Panc1 (cell line): ENCODE measurements around the gene PAOX. TPM values are rescaled to one million over a fixed set of nuclear protein-coding genes. Genes with fewer than 3 reads are reported as not detected.

Experiments
- ATAC-seq: fragments of 200-7000 bp; cut with Tn5 transposase; 2 replicates; pipeline ENCODE4 v1.9.1; 2020; ENCODE audit warnings: mild to moderate bottlenecking, moderate library complexity
- BruUV-seq: library from RNA; stranded (reverse); fragments of 400-500 nt; replicated peaks from 2 replicates; lab custom pipeline; 2021; lab: Mats Ljungman, UMichigan
- CTCF ChIA-PET: fragments of 300-600 bp; sonication (Branson Sonifier 250); formaldehyde crosslinking; loops from one replicate; lab custom pipeline; 2022; ENCODE audit warnings: antibody characterized with exemption; lab: Charles Lee
- POLR2A ChIA-PET: fragments of 300-600 bp; sonication (Branson Sonifier 250); formaldehyde crosslinking; loops from one replicate; lab custom pipeline; 2022; ENCODE audit warnings: antibody characterized with exemption; lab: Charles Lee
- DNase-seq: peaks from one replicate; pipeline ENCODE4 v3.0.0-alpha.2; 2010; ENCODE audit warnings: low read depth, low spot score
- H3K27ac ChIP-seq: 2 replicates; pipeline ENCODE4 v1.5.1; 2011; ENCODE audit warnings: mild to moderate bottlenecking, low read length, inconsistent platforms
- H3K27me3 ChIP-seq: fragments of 200-500 bp; sonication (Bioruptor generic); 2 replicates; pipeline ENCODE4 v1.6.0; 2014; ENCODE audit warnings: low read length, inconsistent platforms; ENCODE audit not compliant: control insufficient read depth, insufficient read depth
- H3K36me3 ChIP-seq: fragments of 200-500 bp; sonication (Bioruptor generic); 2 replicates; pipeline ENCODE4 v1.5.1; 2014; ENCODE audit warnings: inconsistent platforms, mild to moderate bottlenecking, low read length, moderate library complexity; ENCODE audit not compliant: control insufficient read depth, insufficient read depth
- H3K4me1 ChIP-seq: 2 replicates; pipeline ENCODE4 v1.5.1; 2011; ENCODE audit warnings: inconsistent platforms, mild to moderate bottlenecking, low read length, moderate library complexity; ENCODE audit not compliant: control insufficient read depth, insufficient read depth
- H3K4me3 ChIP-seq, 2 experiments: 2 replicates each; pipeline ENCODE4 v1.5.1; 2011 to 2012; ENCODE audit warnings: low read depth in 2 of 2, low read length in 2 of 2, mild to moderate bottlenecking in 2 of 2, inconsistent platforms in 1 of 2, moderate library complexity in 1 of 2
- H3K9me3 ChIP-seq: fragments of 200-500 bp; sonication (Bioruptor generic); 2 replicates; pipeline ENCODE4 v1.5.1; 2014; ENCODE audit warnings: low read depth, mild to moderate bottlenecking, inconsistent platforms, low read length, moderate library complexity; ENCODE audit not compliant: control insufficient read depth, insufficient read depth
- POLR2AphosphoS5 ChIP-seq: IDR thresholded peaks from 2 replicates; pipeline ENCODE4 v1.6.1; 2012; ENCODE audit warnings: mild to moderate bottlenecking, low read depth, low read length, moderate library complexity
- SIN3A ChIP-seq: IDR thresholded peaks from 2 replicates; pipeline ENCODE4 v1.6.1; 2012; ENCODE audit warnings: low read depth, mild to moderate bottlenecking, low read length, moderate library complexity, borderline replicate concordance; ENCODE audit not compliant: insufficient read depth
- TCF7L2 ChIP-seq: IDR thresholded peaks from 2 replicates; pipeline ENCODE4 v1.6.1; 2011; ENCODE audit warnings: mild to moderate bottlenecking, low read depth, low read length, inconsistent platforms
- in situ Hi-C: cut with HindIII; loops from 2 replicates; pipeline ENCODE4 v1.10.0; 2016; ENCODE audit warnings: low sequenced_read_pairs, low pct_unique_long_range_greater_than_20kb
- intact Hi-C: fragments of 100-400 bp; cut with micrococcal nuclease; formaldehyde crosslinking; loops from one replicate; pipeline ENCODE4 v1.10.0; 2022; ENCODE audit not compliant: unreplicated experiment
- total RNA-seq: library from RNA; stranded (reverse); gene quantifications from one replicate; pipeline ENCODE4 v1.2.1, GENCODE V29; 2021; ENCODE audit not compliant: unreplicated experiment
- TF ChIP-seq, protein P1 (sequence below): fragments of 450-650 bp; IDR thresholded peaks from 2 replicates; pipeline ENCODE4 v1.5.1; 2017; ENCODE audit warnings: mild to moderate bottlenecking
- TF ChIP-seq, protein P2 (sequence below), 2 experiments: IDR thresholded peaks; 2 replicates each; pipeline ENCODE4 v1.6.1; 2011 to 2012; ENCODE audit warnings: low read depth in 2 of 2, control low read depth in 1 of 2, low read length in 1 of 2, mild to moderate bottlenecking in 1 of 2, moderate library complexity in 1 of 2; ENCODE audit not compliant: insufficient read depth in 1 of 2

The PAOX gene
- total RNA-seq, 1 experiment from 2014 or later, result 9.3 TPM

DNA sequence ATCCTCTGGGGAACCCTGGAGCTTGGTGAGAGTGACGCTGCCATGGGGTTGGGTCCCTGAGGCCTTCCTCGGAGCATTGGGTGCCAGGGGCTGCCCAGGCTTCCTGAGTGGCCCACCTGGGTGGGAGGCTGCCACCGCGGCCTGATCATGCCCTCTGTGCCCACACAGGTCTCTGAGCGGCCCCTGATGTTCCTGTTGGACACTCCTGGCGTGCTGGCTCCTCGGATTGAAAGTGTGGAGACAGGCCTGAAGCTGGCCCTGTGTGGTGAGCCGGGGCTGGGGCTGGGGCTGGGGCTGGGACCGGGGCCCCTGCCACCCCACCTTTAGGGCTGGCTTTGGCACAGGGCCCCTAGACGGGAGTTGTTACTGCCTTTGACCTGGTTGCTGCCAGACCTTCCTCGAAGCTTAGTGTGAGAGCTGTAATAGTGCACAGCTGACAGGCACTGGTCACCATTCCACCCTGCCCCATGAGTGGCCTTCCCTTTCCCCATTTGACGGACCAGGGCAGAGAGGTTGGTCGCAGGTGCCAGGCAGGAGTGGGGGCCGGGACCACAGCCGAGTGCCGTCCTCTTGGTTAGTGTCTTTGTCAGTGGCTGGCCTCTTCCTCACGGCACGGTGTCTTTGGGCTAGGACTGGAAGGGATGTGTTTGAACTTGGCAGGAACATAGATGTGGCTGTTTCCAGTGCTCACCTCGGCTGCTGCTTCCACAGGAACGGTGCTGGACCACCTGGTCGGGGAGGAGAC lies 23.1 kb downstream of the PAOX start:
- intact Hi-C loops, result no loop called here
- Histone ChIP-seq H3K36me3 (peaks cover 4% of the 10 kb centered on the region; the same call in 1 of the 2 replicates), H3K4me1 (no peaks in the 10 kb centered on the region), H3K9me3 (no peaks in the 10 kb centered on the region), H3K4me3 (no peak overlapping the region), H3K27me3 (no peaks in the 10 kb centered on the region), H3K27ac (no peak overlapping the region)
- ChIA-PET CTCF (no interaction called here), POLR2A (interaction anchor here (0.6 kb wide), 1 partner anchor 16 kb away, joined by 3 read pairs; no protein-coding TSS in a partner anchor)
- ATAC-seq (no peak), DNase-seq (no peak)
- TF ChIP-seq SIN3A, result no peak
- TF ChIP-seq, protein P1, sequence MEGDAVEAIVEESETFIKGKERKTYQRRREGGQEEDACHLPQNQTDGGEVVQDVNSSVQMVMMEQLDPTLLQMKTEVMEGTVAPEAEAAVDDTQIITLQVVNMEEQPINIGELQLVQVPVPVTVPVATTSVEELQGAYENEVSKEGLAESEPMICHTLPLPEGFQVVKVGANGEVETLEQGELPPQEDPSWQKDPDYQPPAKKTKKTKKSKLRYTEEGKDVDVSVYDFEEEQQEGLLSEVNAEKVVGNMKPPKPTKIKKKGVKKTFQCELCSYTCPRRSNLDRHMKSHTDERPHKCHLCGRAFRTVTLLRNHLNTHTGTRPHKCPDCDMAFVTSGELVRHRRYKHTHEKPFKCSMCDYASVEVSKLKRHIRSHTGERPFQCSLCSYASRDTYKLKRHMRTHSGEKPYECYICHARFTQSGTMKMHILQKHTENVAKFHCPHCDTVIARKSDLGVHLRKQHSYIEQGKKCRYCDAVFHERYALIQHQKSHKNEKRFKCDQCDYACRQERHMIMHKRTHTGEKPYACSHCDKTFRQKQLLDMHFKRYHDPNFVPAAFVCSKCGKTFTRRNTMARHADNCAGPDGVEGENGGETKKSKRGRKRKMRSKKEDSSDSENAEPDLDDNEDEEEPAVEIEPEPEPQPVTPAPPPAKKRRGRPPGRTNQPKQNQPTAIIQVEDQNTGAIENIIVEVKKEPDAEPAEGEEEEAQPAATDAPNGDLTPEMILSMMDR, result no peak
- no peak for TF ChIP-seq TCF7L2
- TF ChIP-seq, protein P2, sequence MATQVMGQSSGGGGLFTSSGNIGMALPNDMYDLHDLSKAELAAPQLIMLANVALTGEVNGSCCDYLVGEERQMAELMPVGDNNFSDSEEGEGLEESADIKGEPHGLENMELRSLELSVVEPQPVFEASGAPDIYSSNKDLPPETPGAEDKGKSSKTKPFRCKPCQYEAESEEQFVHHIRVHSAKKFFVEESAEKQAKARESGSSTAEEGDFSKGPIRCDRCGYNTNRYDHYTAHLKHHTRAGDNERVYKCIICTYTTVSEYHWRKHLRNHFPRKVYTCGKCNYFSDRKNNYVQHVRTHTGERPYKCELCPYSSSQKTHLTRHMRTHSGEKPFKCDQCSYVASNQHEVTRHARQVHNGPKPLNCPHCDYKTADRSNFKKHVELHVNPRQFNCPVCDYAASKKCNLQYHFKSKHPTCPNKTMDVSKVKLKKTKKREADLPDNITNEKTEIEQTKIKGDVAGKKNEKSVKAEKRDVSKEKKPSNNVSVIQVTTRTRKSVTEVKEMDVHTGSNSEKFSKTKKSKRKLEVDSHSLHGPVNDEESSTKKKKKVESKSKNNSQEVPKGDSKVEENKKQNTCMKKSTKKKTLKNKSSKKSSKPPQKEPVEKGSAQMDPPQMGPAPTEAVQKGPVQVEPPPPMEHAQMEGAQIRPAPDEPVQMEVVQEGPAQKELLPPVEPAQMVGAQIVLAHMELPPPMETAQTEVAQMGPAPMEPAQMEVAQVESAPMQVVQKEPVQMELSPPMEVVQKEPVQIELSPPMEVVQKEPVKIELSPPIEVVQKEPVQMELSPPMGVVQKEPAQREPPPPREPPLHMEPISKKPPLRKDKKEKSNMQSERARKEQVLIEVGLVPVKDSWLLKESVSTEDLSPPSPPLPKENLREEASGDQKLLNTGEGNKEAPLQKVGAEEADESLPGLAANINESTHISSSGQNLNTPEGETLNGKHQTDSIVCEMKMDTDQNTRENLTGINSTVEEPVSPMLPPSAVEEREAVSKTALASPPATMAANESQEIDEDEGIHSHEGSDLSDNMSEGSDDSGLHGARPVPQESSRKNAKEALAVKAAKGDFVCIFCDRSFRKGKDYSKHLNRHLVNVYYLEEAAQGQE (IDR thresholded peaks at IDR 0.05; ENCODE audit: insufficient read depth in 1 of 2, low read depth in 2 of 2, low read length in 1 of 2), result no peak
- TF ChIP-seq POLR2AphosphoS5, result no peak
- in situ Hi-C loops, result no loop called here
- BruUV-seq, result no TSS peak

DNA sequence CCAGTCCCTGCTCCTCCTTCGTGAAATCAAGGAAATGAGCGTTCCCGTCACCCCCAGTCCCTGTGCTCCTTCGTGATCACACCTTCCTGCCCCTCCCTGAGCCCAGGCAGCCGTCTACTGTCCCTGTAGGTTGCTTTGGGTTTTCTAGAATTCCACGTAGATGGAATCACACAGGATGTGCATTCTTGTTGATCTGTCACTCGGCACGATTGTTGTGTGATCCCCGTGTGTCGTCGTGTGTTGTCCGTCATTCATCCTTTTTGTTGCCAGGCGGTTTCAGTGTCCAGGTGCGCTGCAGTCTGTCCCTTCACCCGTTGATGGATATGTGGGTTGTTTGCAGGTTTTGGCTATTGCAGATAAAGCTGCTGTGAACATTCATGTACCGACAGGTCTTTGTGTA lies 24.3 kb downstream of the PAOX start:
- Histone ChIP-seq H3K36me3 (peaks cover 3% of the 10 kb centered on the region; the same call in 1 of the 2 replicates), H3K9me3 (no peaks in the 10 kb centered on the region), H3K4me3 (no peak overlapping the region), H3K27ac (no peak overlapping the region), H3K27me3 (no peaks in the 10 kb centered on the region), H3K4me1 (no peaks in the 10 kb centered on the region)
- ChIA-PET CTCF (no interaction called here), POLR2A (no interaction called here)
- no peak for ATAC-seq
- in situ Hi-C loops, result no loop called here
- intact Hi-C loops, result no loop called here
- TF ChIP-seq TCF7L2, result no peak
- TF ChIP-seq SIN3A, result no peak
- no peak for TF ChIP-seq POLR2AphosphoS5
- TF ChIP-seq, protein P1, result no peak
- TF ChIP-seq, protein P2 (IDR thresholded peaks at IDR 0.05; ENCODE audit: insufficient read depth in 1 of 2, low read depth in 2 of 2, low read length in 1 of 2), result no peak
- no peak for DNase-seq
- BruUV-seq, result no TSS peak
